AG08395 (cell line): Measurements from ENCODE around the gene FXYD7.
A peak's percentile ranks its signal among the peaks of the same experiment; 100 is the strongest.
"Not testable (repeated sequence)": the region's sequence is repeated elsewhere in the genome, so short reads cannot be mapped to it uniquely, and the experiment has no call there.

Experiments
- DNase-seq: peaks from one replicate; pipeline ENCODE4 v3.0.0; 2012; ENCODE audit warnings: mixed read lengths, low spot score

The FXYD7 gene

DNA sequence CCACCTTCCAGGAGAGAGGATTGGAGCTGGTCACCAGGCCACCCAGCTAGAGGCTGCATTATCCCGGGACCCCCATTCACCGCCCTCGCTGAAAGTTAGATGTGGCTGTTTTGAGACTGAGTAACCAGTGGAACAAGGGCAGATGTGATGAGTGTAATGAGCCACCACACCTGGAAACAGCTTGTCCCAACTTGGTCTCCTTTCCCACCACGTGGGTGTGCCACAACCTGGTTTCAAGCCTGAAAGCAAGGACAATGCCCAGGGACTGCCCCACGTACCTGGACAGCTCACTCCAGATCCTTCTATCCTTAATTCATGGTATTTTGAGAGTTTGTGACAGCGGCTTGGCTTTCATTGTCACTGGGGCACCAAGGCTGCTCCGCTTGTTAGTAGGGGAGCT lies 15.2 kb upstream of the FXYD7 start:
- no peak for DNase-seq

- no peak for DNase-seq
These were observed 14.5 kb upstream of the FXYD7 start for GRCh38 chr19:35128398-35129057.

- not testable (repeated sequence) for DNase-seq
These were observed 13.3 kb upstream of the FXYD7 start for GRCh38 chr19:35129724-35130274.

DNA sequence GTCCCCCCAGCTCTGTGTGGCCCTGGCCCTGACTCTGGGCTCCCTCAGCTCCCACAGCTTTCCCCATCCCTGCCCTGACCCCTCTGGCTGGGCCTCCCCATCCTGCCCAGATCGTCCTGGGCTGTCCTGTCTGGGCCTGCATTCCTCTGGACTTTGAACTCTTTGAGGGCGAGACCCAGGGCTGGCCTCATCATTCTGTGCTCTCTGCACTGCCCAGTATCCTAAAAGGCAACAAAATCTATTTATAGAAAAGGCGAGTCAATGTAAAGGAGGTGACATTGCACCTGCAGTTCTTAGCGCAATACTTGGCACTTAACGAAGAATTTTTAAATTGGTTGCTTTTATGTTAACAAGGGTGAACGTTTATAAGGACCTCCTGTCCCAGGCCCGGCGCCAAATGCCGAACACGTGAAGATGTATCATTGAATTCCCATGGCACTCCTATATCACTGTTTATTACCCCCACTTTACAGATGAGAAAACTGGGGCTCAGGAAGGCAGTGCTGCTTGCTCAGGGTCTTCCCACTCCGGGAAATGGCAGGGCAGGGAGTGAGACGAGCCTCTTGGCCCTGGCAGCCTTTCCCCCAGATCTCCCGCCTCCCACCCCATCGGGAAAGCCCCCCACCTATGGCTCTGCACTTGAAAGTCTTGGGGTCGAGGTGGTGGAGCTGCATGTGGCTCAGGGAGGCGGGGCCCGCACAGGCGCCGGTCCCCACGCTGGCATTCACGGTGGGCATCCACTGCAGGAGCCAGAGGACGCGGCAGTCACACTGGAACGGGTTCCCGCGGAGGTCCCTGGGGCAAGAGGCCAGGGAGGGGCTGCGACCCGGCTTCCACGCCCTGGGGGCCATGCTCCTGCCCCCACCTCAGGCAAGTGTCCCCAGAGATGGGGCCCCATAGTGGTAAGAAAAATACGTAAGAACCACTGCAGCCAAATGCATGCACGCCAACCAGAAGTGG lies 12.0 kb upstream of the FXYD7 start:
- no peak for DNase-seq

DNA sequence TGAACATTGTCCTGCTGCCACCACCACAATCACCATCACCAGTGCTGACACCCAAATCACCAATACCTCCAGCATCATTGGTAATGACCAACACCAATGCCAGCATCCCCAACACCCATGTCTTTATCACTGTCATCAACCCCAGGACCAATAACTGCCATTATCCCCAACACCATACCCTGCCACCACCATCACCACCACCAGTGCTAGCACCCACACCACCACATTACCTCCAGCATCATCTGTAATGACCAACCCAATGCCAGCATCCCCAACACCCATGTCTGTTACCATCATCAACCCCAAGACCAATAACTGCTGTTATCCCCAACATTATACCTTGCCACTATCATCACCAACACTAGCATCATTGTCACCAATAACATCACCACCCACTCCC lies 10.8 kb upstream of the FXYD7 start:
- DNase-seq: no peak

DNA sequence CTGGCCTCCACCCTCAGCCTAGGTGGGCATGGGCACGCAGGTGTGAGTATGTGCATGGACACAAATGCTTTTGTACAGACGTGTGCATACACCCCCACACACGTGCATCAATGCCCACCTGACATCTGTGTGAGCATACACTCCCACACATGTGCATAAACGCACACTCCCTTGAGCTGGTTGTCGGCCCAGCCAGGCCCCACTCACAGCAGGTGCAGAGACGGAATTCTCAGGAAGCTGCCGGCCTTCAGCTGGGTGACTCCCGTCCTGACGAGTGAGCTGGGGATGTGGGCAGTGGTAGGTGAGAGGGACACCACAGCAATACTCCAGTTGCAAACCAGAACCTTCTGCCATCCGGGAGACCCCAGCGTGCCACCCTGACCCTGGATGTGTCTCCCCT lies 9.2 kb upstream of the FXYD7 start:
- DNase-seq: no peak

DNA sequence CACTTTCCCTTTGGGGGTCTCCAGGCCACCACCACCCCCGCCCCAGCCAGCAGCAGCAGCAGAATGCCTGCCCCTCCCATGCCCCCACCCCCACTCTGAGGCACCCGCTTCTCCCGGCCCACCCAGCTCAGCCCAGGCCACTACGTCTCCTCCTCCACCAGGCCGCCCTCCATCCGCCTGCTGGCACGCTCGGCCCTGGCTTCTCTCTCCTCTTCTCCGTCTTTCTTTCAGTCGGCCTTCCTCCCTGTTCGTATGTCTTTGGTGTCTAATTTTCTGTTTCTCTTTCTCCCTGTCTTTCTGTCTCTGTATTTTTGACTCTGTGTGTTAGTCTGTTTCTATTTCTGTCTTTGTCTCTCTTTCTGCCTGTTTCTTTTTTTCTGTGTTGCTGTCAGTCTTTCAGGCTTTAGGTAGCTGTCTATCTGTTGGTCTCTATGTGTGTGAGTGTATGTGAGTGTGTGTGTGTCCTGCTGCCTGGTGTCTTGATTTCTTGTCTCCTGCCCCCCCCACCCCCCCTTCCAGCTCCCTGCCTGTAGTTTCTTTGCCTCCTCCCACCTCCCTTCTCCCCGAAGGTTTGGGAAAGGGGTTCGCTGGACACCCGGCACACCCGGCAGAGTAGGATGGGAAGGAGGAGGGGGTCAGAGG lies 8.3 kb upstream of the FXYD7 start, which contains the start of gene LGI4:
TSS of gene LGI4 (minus strand) at position 459 of the 642 bp plus-strand sequence. CDS start at position 80, 379 bp downstream.
- no peak for DNase-seq

- DNase-seq: peak; percentile 86
These were observed 7.6 kb upstream of the FXYD7 start for GRCh38 chr19:35135389-35135909.

DNA sequence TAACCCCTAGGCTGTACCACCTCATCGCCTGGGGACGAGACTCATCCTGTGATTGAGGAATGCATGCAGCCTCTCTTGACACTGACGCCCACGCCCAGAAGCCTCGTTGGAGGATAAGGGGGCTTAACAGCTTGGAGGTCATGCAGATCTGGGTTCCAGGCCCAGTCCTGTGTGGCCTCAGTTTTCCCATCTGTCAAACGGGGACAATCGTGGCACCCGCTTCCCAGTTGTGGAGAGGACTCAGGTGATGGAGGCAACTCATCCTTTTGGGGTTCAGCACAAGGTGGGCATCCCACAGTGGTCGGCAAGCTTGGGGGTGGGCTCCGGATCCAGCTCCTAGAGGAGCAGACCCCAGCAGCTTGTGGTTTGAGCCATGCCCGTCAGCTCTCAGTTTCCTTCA lies 6.8 kb upstream of the FXYD7 start:
- DNase-seq: no peak

- DNase-seq: no peak
These were observed 5.9 kb upstream of the FXYD7 start for GRCh38 chr19:35136977-35137702.

DNA sequence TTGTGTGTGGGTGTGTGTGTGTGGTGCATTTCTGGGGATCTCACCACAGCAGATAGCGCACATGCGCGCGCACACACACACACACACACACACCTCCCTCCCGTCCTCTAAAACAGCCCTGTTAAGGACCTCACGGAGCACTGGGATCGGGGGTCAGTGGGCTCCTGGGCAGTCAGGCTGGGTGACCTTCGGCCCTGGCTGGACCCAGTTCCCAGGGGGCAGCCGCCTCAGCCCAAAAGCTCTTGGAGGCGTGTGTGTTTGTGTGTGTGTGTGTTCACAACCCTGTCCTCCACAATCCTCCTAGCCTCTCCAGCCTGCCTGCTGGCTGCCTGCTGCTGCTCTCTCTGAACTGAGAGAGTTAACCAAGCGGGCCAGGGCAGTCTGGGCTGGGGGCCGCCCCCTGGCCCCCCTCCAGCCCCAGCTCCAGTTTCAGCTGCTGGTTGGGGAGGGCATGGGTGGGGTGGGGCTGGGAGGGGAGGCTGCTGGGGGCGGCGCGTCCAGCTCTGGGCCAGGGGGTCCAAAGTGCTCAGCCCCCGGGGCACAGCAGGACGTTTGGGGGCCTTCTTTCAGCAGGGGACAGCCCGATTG lies 4.7 kb upstream of the FXYD7 start, which contains the start of gene FXYD1:
TSS of gene FXYD1 (plus strand) at position 520 of the 588 bp plus-strand sequence. CDS start 1,256 bp downstream, outside the sequence.
- DNase-seq: no peak

GRCh38 chr19:35140207-35140961 lies 2.7 kb upstream of the FXYD7 start:
- no peak for DNase-seq

- DNase-seq: peak; percentile 100
These were observed 1.9 kb upstream of the FXYD7 start for GRCh38 chr19:35140962-35141836.

DNA sequence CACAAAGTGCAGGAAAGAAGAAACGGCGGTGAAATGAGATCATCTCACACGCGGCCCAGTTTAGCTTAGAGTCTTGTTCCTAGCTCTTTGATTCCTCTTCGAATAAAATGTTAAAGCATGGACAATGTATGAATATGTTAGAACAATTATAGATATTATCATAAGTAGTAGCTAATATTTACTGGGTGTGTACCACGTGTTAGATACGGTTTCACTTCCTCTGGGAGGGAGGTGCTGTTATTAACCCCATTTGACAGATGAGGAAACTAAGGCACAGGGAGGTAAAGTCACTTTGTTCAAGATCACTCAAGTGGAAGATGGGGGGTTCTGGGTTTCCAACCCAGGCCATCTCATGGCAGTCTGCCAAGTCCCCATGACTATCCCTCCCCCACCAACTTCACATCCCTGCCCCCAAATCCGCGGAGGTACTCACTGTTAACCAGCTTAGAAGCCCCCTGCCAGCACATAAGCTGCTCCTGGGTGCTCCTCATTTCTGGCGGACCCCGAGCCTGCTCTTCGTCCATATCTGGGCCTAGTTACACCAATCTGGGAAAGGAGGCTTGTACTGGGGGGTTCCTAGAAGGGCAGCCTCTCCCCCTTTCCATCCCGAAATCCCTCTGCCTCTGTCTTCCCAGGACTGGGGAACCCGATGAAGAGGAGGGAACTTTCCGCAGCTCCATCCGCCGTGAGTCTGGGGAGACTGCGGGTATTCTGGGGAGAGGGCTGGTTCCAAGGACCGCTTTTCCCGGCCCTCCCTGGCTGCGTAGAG lies 1.0 kb upstream of the FXYD7 start:
- no peak for DNase-seq

DNA sequence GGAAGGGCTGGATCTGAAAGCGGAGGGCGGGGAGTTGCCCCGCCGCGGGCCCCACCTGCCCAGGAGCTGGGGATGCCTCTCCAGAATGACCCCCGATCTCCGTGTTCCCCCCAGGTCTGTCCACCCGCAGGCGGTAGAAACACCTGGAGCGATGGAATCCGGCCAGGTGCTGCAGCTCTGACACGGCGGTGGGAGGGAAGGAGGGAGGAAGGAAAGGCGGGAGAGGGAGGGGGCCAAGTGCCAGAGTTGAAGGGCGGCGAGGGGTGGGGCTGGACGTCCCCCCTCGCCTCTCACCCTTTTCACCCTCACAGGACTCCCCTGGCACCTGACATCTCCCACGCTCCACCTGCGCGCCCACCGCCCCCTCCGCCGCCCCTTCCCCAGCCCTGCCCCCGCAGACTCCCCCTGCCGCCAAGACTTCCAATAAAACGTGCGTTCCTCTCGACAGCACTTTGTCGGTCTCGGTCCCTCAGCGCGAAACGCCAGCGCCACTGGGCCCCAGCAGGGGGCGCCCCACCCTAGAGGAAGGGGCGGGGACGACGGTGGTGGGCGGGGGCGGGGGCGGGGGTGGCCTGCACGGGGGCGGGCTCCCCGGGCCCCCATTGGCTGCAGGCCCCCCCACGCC lies 337 bp upstream of the FXYD7 start:
- peak; percentile 43 for DNase-seq

- no peak for DNase-seq
These were observed 763 bp downstream of the FXYD7 start for GRCh38 chr19:35143818-35144217.

DNA sequence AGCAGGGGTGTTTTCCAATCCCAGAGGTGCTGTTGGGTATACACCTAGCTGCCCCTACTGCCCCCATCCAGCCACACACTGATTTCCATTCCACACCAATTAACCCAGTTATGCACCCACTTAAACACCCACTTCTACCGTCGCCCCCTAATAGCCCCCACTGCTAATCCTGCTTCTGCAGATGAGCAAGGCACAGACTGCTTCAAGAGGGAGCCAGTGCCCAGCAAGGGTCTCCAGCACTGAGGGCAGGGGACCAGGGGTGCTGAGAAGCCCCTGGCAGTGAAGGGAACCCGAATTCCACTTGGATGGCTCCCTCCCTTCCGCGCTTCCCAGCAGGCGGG lies 1.2 kb downstream of the FXYD7 start:
- DNase-seq: no peak
